GM20000 (cell line): ENCODE results near the gene LPAR3.

Experiments
- DNase-seq: peaks from one replicate; pipeline ENCODE4 v3.0.0; 2012; ENCODE audit warnings: low spot score
- CTCF ChIP-seq: IDR thresholded peaks from 2 replicates; pipeline ENCODE4 v1.5.1; 2012; ENCODE audit warnings: mild to moderate bottlenecking, control low read depth; ENCODE audit errors: extremely low read depth, missing control alignments

Gene LPAR3

DNA sequence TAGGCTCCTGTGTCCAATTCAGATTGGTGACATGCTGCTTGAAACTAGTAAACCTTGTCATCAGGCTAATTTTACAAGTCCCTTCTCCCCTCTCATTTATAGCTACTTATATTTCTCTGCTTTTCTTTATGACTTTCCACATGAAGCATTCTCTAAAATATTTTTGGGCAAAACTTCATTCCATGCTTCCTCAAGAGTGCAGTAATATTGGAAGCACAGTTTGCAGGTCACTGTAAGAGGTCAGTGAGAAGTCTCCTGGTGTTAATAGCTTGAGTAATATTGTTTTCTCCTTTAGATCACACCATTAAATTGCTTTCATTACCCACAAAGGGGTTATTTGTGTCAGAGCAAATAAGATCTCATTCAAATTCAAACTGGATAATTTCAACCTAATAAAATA lies 46.6 kb downstream of the LPAR3 start:
- DNase-seq = no peak
- no peak for TF ChIP-seq CTCF

GRCh38 chr1:84845357-84845756 lies 47.6 kb downstream of the LPAR3 start:
- TF ChIP-seq CTCF = no peak
- DNase-seq = no peak

GRCh38 chr1:84844094-84844493 lies 48.9 kb downstream of the LPAR3 start:
- TF ChIP-seq CTCF = no peak
- DNase-seq = no peak

- no peak for DNase-seq
- TF ChIP-seq CTCF = no peak
These were observed 50.2 kb downstream of the LPAR3 start for GRCh38 chr1:84842748-84843231.

- no peak for TF ChIP-seq CTCF
- no peak for DNase-seq
These were observed 51.0 kb downstream of the LPAR3 start for GRCh38 chr1:84841971-84842370.

- no peak for DNase-seq
- no peak for TF ChIP-seq CTCF
These were observed 52.7 kb downstream of the LPAR3 start for GRCh38 chr1:84840346-84840745.

DNA sequence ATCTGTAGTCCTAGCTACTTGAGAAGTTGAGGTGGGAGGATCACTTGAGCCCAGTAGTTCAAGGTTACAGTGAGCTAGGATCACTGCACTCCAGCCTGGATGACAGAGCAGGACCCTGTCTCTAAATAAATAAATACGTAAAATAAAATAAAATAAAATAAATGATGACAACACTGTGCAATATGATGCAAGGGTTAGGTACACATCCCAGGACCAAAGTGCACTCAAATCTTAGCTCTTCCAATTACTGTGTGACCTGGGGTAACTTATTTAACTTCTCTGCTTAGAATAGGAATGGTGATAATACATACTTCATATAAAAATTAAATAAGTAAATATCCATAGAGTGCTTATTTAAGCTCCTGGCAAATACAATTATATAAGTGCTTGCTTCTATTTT lies 53.5 kb downstream of the LPAR3 start:
- no peak for DNase-seq

More for the DNA sequence above, 53.5 kb downstream of the LPAR3 start:
- TF ChIP-seq CTCF = no peak
